ENCODE results near the gene KIAA1549. TPM values are rescaled to one million over a fixed set of nuclear protein-coding genes. Genes with fewer than 3 reads are reported as not detected.

Gene KIAA1549
- total RNA-seq, 1 donor from 2014 or later = 5.7 TPM

DNA sequence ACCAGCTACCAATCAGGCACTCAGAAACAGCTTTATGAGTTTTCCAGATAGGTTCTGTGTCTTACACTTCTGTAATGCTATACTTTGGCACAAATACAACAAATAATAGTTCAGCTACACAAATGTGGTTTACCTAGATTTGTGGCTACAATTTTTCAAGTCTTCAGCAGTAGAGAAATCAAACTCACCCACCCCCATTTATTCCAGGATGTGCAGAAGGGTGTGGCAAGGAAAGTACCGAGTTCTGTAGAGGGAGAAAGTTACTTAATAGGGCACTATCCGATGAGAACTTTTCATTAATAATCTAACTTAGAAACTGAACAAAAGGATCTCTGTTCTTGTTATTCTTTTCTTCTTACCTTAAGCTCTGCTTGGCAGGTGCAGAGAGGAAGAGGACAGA lies 152.9 kb downstream of the KIAA1549 start:
- no peaks in the 10 kb centered on the region for H3K27me3 ChIP-seq
- DNase-seq (no peak), ATAC-seq (no peak)
- H3K27ac ChIP-seq = no peak overlapping the region
- intact Hi-C loops (cut with DNase I) = no loop called here
- H3K36me3 ChIP-seq = no peaks in the 10 kb centered on the region
- H3K9me3 ChIP-seq = no peaks in the 10 kb centered on the region
- no peaks in the 10 kb centered on the region for H3K4me1 ChIP-seq
- H3K4me3 ChIP-seq = no peak overlapping the region
- TF ChIP-seq, protein P1, sequence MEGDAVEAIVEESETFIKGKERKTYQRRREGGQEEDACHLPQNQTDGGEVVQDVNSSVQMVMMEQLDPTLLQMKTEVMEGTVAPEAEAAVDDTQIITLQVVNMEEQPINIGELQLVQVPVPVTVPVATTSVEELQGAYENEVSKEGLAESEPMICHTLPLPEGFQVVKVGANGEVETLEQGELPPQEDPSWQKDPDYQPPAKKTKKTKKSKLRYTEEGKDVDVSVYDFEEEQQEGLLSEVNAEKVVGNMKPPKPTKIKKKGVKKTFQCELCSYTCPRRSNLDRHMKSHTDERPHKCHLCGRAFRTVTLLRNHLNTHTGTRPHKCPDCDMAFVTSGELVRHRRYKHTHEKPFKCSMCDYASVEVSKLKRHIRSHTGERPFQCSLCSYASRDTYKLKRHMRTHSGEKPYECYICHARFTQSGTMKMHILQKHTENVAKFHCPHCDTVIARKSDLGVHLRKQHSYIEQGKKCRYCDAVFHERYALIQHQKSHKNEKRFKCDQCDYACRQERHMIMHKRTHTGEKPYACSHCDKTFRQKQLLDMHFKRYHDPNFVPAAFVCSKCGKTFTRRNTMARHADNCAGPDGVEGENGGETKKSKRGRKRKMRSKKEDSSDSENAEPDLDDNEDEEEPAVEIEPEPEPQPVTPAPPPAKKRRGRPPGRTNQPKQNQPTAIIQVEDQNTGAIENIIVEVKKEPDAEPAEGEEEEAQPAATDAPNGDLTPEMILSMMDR (IDR thresholded peaks at IDR 0.05) = no peak

DNA sequence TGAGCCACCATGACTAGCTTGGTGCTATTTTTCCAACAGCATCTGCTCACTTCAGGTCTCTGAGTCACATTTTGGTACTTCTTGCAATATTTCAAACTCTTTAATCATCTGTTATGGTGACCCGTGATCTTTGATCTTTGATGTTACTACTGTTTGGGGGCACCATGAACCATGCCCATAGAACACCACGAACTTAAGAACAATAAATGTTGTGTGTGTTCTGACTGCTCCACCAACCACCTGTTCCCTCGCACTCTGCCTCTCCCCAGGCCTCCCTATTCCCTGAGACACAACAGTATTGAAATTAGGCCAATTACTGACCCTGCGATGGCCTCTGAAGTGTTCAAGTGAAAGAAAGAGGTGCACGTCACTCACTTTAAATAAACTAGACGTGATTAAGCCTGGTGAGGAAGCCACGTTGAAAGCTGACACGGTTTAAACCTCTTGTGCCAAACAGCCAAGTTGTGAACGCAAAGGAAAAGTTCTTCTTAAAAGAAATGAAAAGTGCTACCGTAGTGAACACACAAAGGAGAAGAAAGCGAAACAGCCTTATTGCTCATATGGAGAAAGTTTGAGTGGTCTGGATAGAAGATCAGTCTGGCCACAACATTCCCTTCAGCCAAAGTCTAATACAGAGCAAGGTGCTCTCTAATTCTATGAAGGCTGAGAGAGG lies 156.0 kb downstream of the KIAA1549 start:
- DNase-seq (no peak), ATAC-seq (no peak)
- Histone ChIP-seq H3K4me3 (no peak overlapping the region), H3K27me3 (no peaks in the 10 kb centered on the region), H3K27ac (no peak overlapping the region), H3K36me3 (no peaks in the 10 kb centered on the region), H3K4me1 (no peaks in the 10 kb centered on the region), H3K9me3 (no peaks in the 10 kb centered on the region)
- TF ChIP-seq, protein P1 (IDR thresholded peaks at IDR 0.05) = no peak
- intact Hi-C loops (cut with DNase I) = no loop called here

DNA sequence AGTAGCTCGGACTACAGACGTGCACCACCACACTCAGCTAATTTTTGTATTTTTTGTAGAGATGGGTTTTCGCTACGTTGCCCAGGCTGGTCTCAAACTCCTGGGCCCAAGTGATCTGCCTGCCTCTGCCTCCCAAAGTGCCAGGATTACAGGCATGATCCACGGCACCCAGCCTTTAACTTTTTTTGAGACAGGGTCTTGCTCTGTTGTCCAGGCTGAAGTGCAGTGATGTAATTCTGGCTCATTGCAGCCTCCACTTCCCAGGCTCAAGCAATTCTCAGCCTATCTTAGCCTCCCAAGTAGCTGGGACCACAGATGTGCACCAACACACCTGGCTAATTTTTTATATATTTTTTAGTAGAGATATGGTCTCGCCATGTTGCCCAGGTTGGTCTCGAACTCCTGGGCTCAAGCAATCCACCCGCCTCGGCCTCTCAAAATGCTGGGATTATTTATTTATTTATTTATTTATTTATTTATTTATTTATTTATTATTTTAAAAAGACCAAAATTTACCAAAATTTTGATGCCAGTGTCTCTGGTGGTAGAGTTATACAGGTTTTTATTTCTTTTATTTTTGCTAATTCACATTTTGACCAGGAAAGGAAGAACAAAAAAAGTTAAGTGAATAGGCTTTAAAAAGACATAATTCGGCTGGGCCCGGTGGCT lies 158.2 kb downstream of the KIAA1549 start:
- Histone ChIP-seq H3K4me1 (no peaks in the 10 kb centered on the region), H3K27ac (no peak overlapping the region), H3K36me3 (no peaks in the 10 kb centered on the region), H3K27me3 (no peaks in the 10 kb centered on the region), H3K4me3 (no peak overlapping the region), H3K9me3 (no peaks in the 10 kb centered on the region)
- intact Hi-C loops (cut with DNase I) = no loop called here
- TF ChIP-seq, protein P1 (IDR thresholded peaks at IDR 0.05) = no peak
- DNase-seq (no peak), ATAC-seq (no peak)

DNA sequence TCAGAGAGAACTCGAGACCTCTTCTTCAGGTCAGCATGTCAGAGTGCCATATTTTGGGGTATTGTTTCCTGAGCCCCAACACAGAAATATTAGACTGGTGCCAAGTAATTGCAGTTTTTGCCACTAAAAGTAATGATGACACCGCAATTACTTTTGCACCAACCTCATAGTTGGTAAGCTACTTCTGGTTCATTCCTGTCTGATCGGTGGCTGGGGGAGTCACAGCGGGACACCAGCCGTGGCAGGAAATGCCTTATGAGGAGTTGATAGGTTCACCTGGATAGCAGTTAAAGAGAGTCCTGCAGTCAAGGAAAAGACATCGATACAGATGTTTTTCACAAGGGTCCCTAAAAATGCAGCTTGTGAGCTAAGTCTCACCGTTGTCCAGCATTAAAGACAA lies 159.3 kb downstream of the KIAA1549 start:
- intact Hi-C loops (cut with DNase I) = no loop called here
- DNase-seq (no peak), ATAC-seq (no peak)
- no peak overlapping the region for H3K27ac ChIP-seq
- H3K36me3 ChIP-seq = no peaks in the 10 kb centered on the region
- H3K4me3 ChIP-seq = no peak overlapping the region
- TF ChIP-seq, protein P1 (IDR thresholded peaks at IDR 0.05) = no peak
- H3K27me3 ChIP-seq = no peaks in the 10 kb centered on the region
- no peaks in the 10 kb centered on the region for H3K4me1 ChIP-seq
- no peaks in the 10 kb centered on the region for H3K9me3 ChIP-seq

DNA sequence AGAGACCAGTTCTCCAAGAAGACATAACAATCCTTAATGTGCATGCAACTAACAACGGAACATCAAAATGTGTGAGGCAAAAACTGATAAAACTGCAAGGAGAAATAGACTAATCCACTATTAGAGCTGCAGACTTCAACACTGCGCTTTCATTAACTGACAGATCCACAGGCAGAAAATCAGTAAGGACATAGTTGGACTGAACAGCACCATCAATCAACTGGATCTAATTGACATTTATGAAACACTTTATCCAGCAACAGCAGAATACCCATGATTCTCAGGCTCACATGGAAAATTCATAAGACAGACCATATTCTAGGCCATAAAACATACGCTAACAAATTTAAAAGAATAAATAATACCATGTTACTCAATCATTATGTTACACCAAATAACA lies 161.6 kb downstream of the KIAA1549 start:
- ATAC-seq (no peak), DNase-seq (no peak)
- no peaks in the 10 kb centered on the region for H3K4me1 ChIP-seq
- H3K27ac ChIP-seq = no peak overlapping the region
- no peaks in the 10 kb centered on the region for H3K27me3 ChIP-seq
- H3K4me3 ChIP-seq = no peak overlapping the region
- H3K36me3 ChIP-seq = no peaks in the 10 kb centered on the region
- intact Hi-C loops (cut with DNase I) = no loop called here
- no peaks in the 10 kb centered on the region for H3K9me3 ChIP-seq
- TF ChIP-seq, protein P1 (IDR thresholded peaks at IDR 0.05) = no peak

All from upper lobe of right lung (tissue), 1 donor.